Natural killer cell (primary cell): ENCODE results near the gene WDR36. TPM values are rescaled to one million over a fixed set of nuclear protein-coding genes. Genes with fewer than 3 reads are reported as not detected.

Experiments
- ATAC-seq, 3 donors: fragments of 150-1000 bp in 2 of 3; fragments of 200-7000 bp in 1 of 3; cut with Tn5 transposase; 1 replicate in 1 of 3; 2 replicates in 2 of 3; pipeline ENCODE4 v1.10.0; 2021; ENCODE audit warnings: mild to moderate bottlenecking in 2 of 3, moderate library complexity in 2 of 3
- DNase-seq, 2 donors: peaks; one replicate each; pipeline versions ENCODE4 v3.0.0 to v3.0.0-alpha.2; 2013 to 2021; ENCODE audit warnings: mixed read lengths in 1 of 2
- H3K27ac ChIP-seq: one replicate; pipeline ENCODE4 v1.5.1; 2013; ENCODE audit warnings: mild to moderate bottlenecking, low read length
- H3K27me3 ChIP-seq: one replicate; pipeline ENCODE4 v1.6.1; 2013; ENCODE audit warnings: low read length; ENCODE audit not compliant: control insufficient read depth, insufficient read depth
- H3K36me3 ChIP-seq: one replicate; pipeline ENCODE4 v1.6.1; 2013; ENCODE audit warnings: low read length; ENCODE audit not compliant: control insufficient read depth, insufficient read depth
- H3K4me1 ChIP-seq: one replicate; pipeline ENCODE4 v1.6.1; 2013; ENCODE audit warnings: low read length; ENCODE audit not compliant: control insufficient read depth, insufficient read depth
- H3K4me3 ChIP-seq: one replicate; pipeline ENCODE4 v1.5.1; 2013; ENCODE audit warnings: low read length
- H3K9me3 ChIP-seq: one replicate; pipeline ENCODE4 v1.6.1; 2013; ENCODE audit warnings: low read length; ENCODE audit not compliant: control insufficient read depth, insufficient read depth
- H3K27ac Mint-ChIP-seq, 2 donors: one replicate each; pipeline ENCODE4 v1.8.0; 2022; ENCODE audit warnings: mild to moderate bottlenecking in 2 of 2, mixed read lengths in 2 of 2, moderate library complexity in 1 of 2
- H3K27me3 Mint-ChIP-seq, 2 donors: one replicate each; pipeline ENCODE4 v1.8.0; 2022; ENCODE audit warnings: low read depth in 2 of 2, mixed read lengths in 2 of 2
- H3K36me3 Mint-ChIP-seq: one replicate; pipeline ENCODE4 v1.8.0; 2022; ENCODE audit warnings: mixed read lengths
- H3K4me1 Mint-ChIP-seq, 2 donors: one replicate each; pipeline ENCODE4 v1.8.0; 2022; ENCODE audit warnings: mixed read lengths in 2 of 2
- H3K4me3 Mint-ChIP-seq: one replicate; pipeline ENCODE4 v1.8.0; 2022; ENCODE audit warnings: mild to moderate bottlenecking, moderate library complexity, mixed read lengths
- H3K9me3 Mint-ChIP-seq, 2 donors: one replicate each; pipeline ENCODE4 v1.8.0; 2022; ENCODE audit warnings: mixed read lengths in 2 of 2
- CTCF ChIP-seq: fragments of 200-600 bp; IDR thresholded peaks from one replicate; pipeline ENCODE4 v1.8.0; 2022; ENCODE audit warnings: antibody characterized with exemption
- WGBS: methylation state at CpG from one replicate; pipeline ENCODE4 v1.1.7; 2013; ENCODE audit warnings: missing lambda C conversion rate; ENCODE audit not compliant: insufficient coverage; 5-methylcytosine and 5-hydroxymethylcytosine counted together
- intact Hi-C: fragments of 100-400 bp; cut with micrococcal nuclease; formaldehyde crosslinking; loops from one replicate; pipeline ENCODE4 v1.14.2; 2022
- total RNA-seq, 4 donors: library from RNA; stranded (reverse); fragments of 120-200 nt in 1 of 4; gene quantifications; one replicate each; pipeline versions ENCODE4 v1.2.3 to v1.2.4, GENCODE V29; 2013 to 2022

The WDR36 gene
- total RNA-seq, 3 donors from 2014 or later (not counting 1 experiment from before 2014, with no cell fraction given), result 23.0 to 24.8 (median 23.9) TPM

GRCh38 chr5:111131356-111131755 lies 39.2 kb downstream of the WDR36 start:
- ATAC-seq, result no peak
- Mint-ChIP-seq H3K27me3 (peaks cover 2 to 19% of the 10 kb centered on the region in 2 donors), H3K36me3 (peaks cover 12% of the 10 kb centered on the region), H3K4me1 (no peaks in the 10 kb centered on the region), H3K27ac (no peak overlapping the region), H3K9me3 (no peaks in the 10 kb centered on the region), H3K4me3 (no peak overlapping the region)
- 50% methylated on average over 2 of the region's 2 CpGs for WGBS
- no peaks in the 10 kb centered on the region for H3K4me1 ChIP-seq
- TF ChIP-seq CTCF, result no peak
- H3K36me3 ChIP-seq, result peaks cover 17% of the 10 kb centered on the region
- H3K27me3 ChIP-seq, result no peaks in the 10 kb centered on the region
- H3K27ac ChIP-seq, result no peak overlapping the region
- intact Hi-C loops, result no loop called here
- no peaks in the 10 kb centered on the region for H3K9me3 ChIP-seq
- no peak for DNase-seq
- no peak overlapping the region for H3K4me3 ChIP-seq

GRCh38 chr5:111132076-111132475 lies 39.9 kb downstream of the WDR36 start:
- no peak for ATAC-seq
- Histone ChIP-seq H3K9me3 (no peaks in the 10 kb centered on the region), H3K4me3 (no peak overlapping the region), H3K27me3 (no peaks in the 10 kb centered on the region), H3K27ac (no peak overlapping the region), H3K4me1 (no peaks in the 10 kb centered on the region), H3K36me3 (peaks cover 9% of the 10 kb centered on the region)
- no CpG with 5 or more reads among the region's 1 CpG for WGBS
- Mint-ChIP-seq H3K27me3 (peaks cover 2 to 19% of the 10 kb centered on the region in 2 donors), H3K36me3 (peaks cover 8% of the 10 kb centered on the region), H3K9me3 (no peaks in the 10 kb centered on the region), H3K4me1 (no peaks in the 10 kb centered on the region), H3K27ac (no peak overlapping the region), H3K4me3 (no peak overlapping the region)
- no peak for TF ChIP-seq CTCF
- DNase-seq, result no peak
- intact Hi-C loops, result no loop called here

- H3K9me3 Mint-ChIP-seq, result no peaks in the 10 kb centered on the region
- intact Hi-C loops, result no loop called here
- no peak overlapping the region for H3K27ac ChIP-seq
- no peak overlapping the region for H3K4me3 Mint-ChIP-seq
- DNase-seq (no peak), ATAC-seq (no peak)
- no peaks in the 10 kb centered on the region for H3K4me1 Mint-ChIP-seq
- no peaks in the 10 kb centered on the region for H3K4me1 ChIP-seq
- no peak overlapping the region for H3K4me3 ChIP-seq
- H3K27me3 ChIP-seq, result no peaks in the 10 kb centered on the region
- H3K36me3 ChIP-seq, result peaks cover 2% of the 10 kb centered on the region
- no peak for TF ChIP-seq CTCF
- H3K27ac Mint-ChIP-seq, result no peak overlapping the region
- 67% methylated on average over 1 of the region's 1 CpG for WGBS
- no peaks in the 10 kb centered on the region for H3K9me3 ChIP-seq
- peaks cover 2 to 19% of the 10 kb centered on the region in 2 donors for H3K27me3 Mint-ChIP-seq
- H3K36me3 Mint-ChIP-seq, result peaks cover 4% of the 10 kb centered on the region
Observed at GRCh38 chr5:111132731-111133435, 40.7 kb downstream of the WDR36 start.

- no peak for TF ChIP-seq CTCF
- Histone ChIP-seq H3K27ac (no peak overlapping the region), H3K9me3 (no peaks in the 10 kb centered on the region), H3K4me1 (no peaks in the 10 kb centered on the region), H3K4me3 (no peak overlapping the region), H3K27me3 (no peaks in the 10 kb centered on the region), H3K36me3 (peaks cover 2% of the 10 kb centered on the region)
- DNase-seq, result no peak
- intact Hi-C loops, result no loop called here
- Mint-ChIP-seq H3K36me3 (no peaks in the 10 kb centered on the region), H3K27ac (no peak overlapping the region), H3K27me3 (peaks cover 2 to 19% of the 10 kb centered on the region in 2 donors), H3K9me3 (no peaks in the 10 kb centered on the region), H3K4me1 (no peaks in the 10 kb centered on the region), H3K4me3 (no peak overlapping the region)
- WGBS, result 100% methylated on average over 1 of the region's 1 CpG
- ATAC-seq, result no peak
Observed at GRCh38 chr5:111133436-111133751, 41.2 kb downstream of the WDR36 start.
